K562 (cell line): ENCODE data around the gene RNF213. TPM values are rescaled to one million over a fixed set of nuclear protein-coding genes. Genes with fewer than 3 reads are reported as not detected.

Experiments used
- ATAC-seq: fragments of 200-7000 bp; cut with Tn5 transposase; 3 replicates; pipeline ENCODE4 v1.9.1; 2020; ENCODE audit warnings: moderate library complexity
- BruUV-seq: library from RNA; stranded (reverse); fragments of 400-500 nt; replicated peaks from 2 replicates; lab custom pipeline; 2021; lab: Mats Ljungman, UMichigan
- CTCF ChIA-PET: fragments of 300-600 bp; formaldehyde crosslinking; extraction: SDS; loops from one replicate; lab custom pipeline; 2021; ENCODE audit warnings: low intra/inter-chr PET ratio; lab: Yijun Ruan, JAX
- POLR2A ChIA-PET: fragments of 300-600, 350-650 bp; sonication (Branson Sonifier 250); formaldehyde crosslinking; extraction: SDS; loops from one replicate; lab custom pipeline; 2021; ENCODE audit warnings: antibody characterized with exemption, inconsistent platforms; lab: Yijun Ruan, JAX
- DNase-seq, 4 experiments: peaks; one replicate each; pipeline versions ENCODE4 v3.0.0 to v3.0.0-alpha.2; 2011 to 2018; ENCODE audit warnings: low spot score in 3 of 4, mixed read lengths in 3 of 4; ENCODE audit errors: extremely low read depth in 1 of 4
- FAIRE-seq: peaks from 2 replicates; lab custom pipeline; 2011; peaks lifted over from hg19 to GRCh38; lab: Jason Lieb, UNC
- H2AFZ ChIP-seq: 2 replicates; pipeline ENCODE4 v1.6.0; 2011; ENCODE audit warnings: low read depth, low read length, control low read depth, inconsistent platforms
- H3K27ac ChIP-seq: fragments of 200-600 bp; 3 replicates; pipeline ENCODE4 v1.8.0; 2011; ENCODE audit warnings: low read depth, mild to moderate bottlenecking, control low read depth, inconsistent platforms, low read length, moderate library complexity, mixed read lengths; ENCODE audit errors: extremely low read depth
- H3K27me3 ChIP-seq, 2 experiments: fragments of 300-600 bp in 1 of 2; 2 replicates in 1 of 2; 3 replicates in 1 of 2; pipeline versions ENCODE4 v1.6.0 to v1.8.0; 2011; ENCODE audit warnings: inconsistent platforms in 2 of 2, low read length in 2 of 2, mild to moderate bottlenecking in 1 of 2, mixed read lengths in 1 of 2, moderate library complexity in 1 of 2; ENCODE audit not compliant: control insufficient read depth in 2 of 2, insufficient read depth in 2 of 2
- H3K36me3 ChIP-seq: fragments of 300-600 bp; 3 replicates; pipeline ENCODE4 v1.8.0; 2011; ENCODE audit warnings: mild to moderate bottlenecking, low read length, inconsistent platforms; ENCODE audit not compliant: control insufficient read depth, insufficient read depth
- H3K4me1 ChIP-seq, 2 experiments: fragments of 200-600 bp in 1 of 2; replicated peaks in 1 of 2; 2 replicates in 1 of 2; 3 replicates in 1 of 2; pipeline versions ENCODE4 v1.5.1 to v1.8.0; 2011; ENCODE audit warnings: inconsistent platforms in 2 of 2, low read length in 2 of 2, mild to moderate bottlenecking in 1 of 2, mixed read lengths in 1 of 2, moderate library complexity in 1 of 2; ENCODE audit not compliant: control insufficient read depth in 2 of 2, insufficient read depth in 2 of 2
- H3K4me2 ChIP-seq: 2 replicates; pipeline ENCODE4 v1.6.1; 2011; ENCODE audit warnings: low read length, control low read depth, inconsistent platforms, mixed read lengths; ENCODE audit not compliant: insufficient read depth
- H3K4me3 ChIP-seq: fragments of 200-600 bp; sonication (generic), shearing (Covaris generic); 2 replicates; pipeline ENCODE4 v1.5.1; 2016; ENCODE audit warnings: control low read depth, inconsistent platforms
- H3K79me2 ChIP-seq: fragments of 200-600 bp; 3 replicates; pipeline ENCODE4 v1.8.0; 2011; ENCODE audit warnings: low read length, inconsistent platforms; ENCODE audit not compliant: control insufficient read depth, insufficient read depth
- H3K9ac ChIP-seq, 2 experiments: 2 replicates each; pipeline versions ENCODE4 v1.6.0 to v1.6.1; 2011; ENCODE audit warnings: low read depth in 2 of 2, low read length in 2 of 2, control low read depth in 1 of 2, inconsistent platforms in 1 of 2, mild to moderate bottlenecking in 1 of 2, mixed read lengths in 1 of 2; ENCODE audit not compliant: insufficient read depth in 1 of 2
- H3K9me1 ChIP-seq: one replicate; pipeline ENCODE4 v1.6.0; 2011; ENCODE audit warnings: inconsistent platforms, mild to moderate bottlenecking, low read length, moderate library complexity; ENCODE audit not compliant: control insufficient read depth, insufficient read depth
- H3K9me3 ChIP-seq: replicated peaks from 2 replicates; pipeline ENCODE4 v1.5.1; 2011; ENCODE audit warnings: low read depth, low read length, inconsistent platforms; ENCODE audit not compliant: control insufficient read depth, insufficient read depth
- H4K20me1 ChIP-seq: replicated peaks from 2 replicates; pipeline ENCODE4 v1.6.1; 2011; ENCODE audit warnings: low read length, inconsistent platforms, mixed read lengths; ENCODE audit not compliant: control insufficient read depth, insufficient read depth
- CBFA2T3 ChIP-seq: fragments of 450-650 bp; IDR thresholded peaks from 2 replicates; pipeline ENCODE4 v1.6.1; 2017
- CXXC5 ChIP-seq: fragments of 250-450 bp; sonication (Bioruptor Pico); IDR thresholded peaks from 2 replicates; pipeline ENCODE4 v1.8.0; 2022; ENCODE audit warnings: inconsistent platforms, mild to moderate bottlenecking, moderate library complexity
- ETV1 ChIP-seq: fragments of 450-650 bp; conservative IDR thresholded peaks from 2 replicates; pipeline ENCODE4 v1.6.1; 2016; ENCODE audit warnings: missing genetic modification characterization, control low read depth, low read depth, missing compliant biosample characterization
- ETV5 ChIP-seq: sonication (generic); formaldehyde crosslinking; IDR thresholded peaks from 2 replicates; pipeline ENCODE4 v1.4.0; 2020; ENCODE audit warnings: low read depth, mild to moderate bottlenecking, missing genetic modification reagents
- GABPB2 ChIP-seq: fragments of 250-450 bp; sonication (Bioruptor Pico); conservative IDR thresholded peaks from 2 replicates; pipeline ENCODE4 v1.5.1; 2021; ENCODE audit warnings: mild to moderate bottlenecking
- GTF2E2 ChIP-seq: fragments of 200-800 bp; sonication (Bioruptor generic); IDR thresholded peaks from 2 replicates; pipeline ENCODE4 v1.6.1; 2016; ENCODE audit warnings: missing genetic modification characterization, missing compliant biosample characterization
- KAT7 ChIP-seq: sonication (generic); formaldehyde crosslinking; IDR thresholded peaks from 2 replicates; pipeline ENCODE4 v1.8.0; 2022; ENCODE audit warnings: missing genetic modification reagents, mild to moderate bottlenecking, borderline replicate concordance
- L3MBTL2 ChIP-seq: fragments of 450-650 bp; IDR thresholded peaks from 2 replicates; pipeline ENCODE4 v1.6.1; 2016; ENCODE audit warnings: mild to moderate bottlenecking, moderate library complexity
- NFRKB ChIP-seq: fragments of 450-650 bp; IDR thresholded peaks from 2 replicates; pipeline ENCODE4 v1.6.1; 2016; ENCODE audit warnings: low read depth
- PHF8 ChIP-seq: fragments of 200-600 bp; sonication (generic); IDR thresholded peaks from 2 replicates; pipeline ENCODE4 v1.6.1; 2012; ENCODE audit warnings: mixed run types, mild to moderate bottlenecking, inconsistent platforms, low read length, moderate library complexity, borderline replicate concordance
- SMARCA4 ChIP-seq: fragments of 450-650 bp; IDR thresholded peaks from 2 replicates; pipeline ENCODE4 v1.6.1; 2016
- ZBTB11 ChIP-seq, 3 experiments: fragments of 200-800 bp in 1 of 3; fragments of 250-450 bp in 1 of 3; fragments of 450-650 bp in 1 of 3; sonication (Bioruptor Pico) in 1 of 3; sonication (Bioruptor generic) in 1 of 3; formaldehyde crosslinking in 1 of 3; IDR thresholded peaks; 2 replicates each; pipeline versions ENCODE4 v1.6.1 to v1.8.0; 2016 to 2022; ENCODE audit warnings: mild to moderate bottlenecking in 2 of 3, missing genetic modification characterization in 2 of 3, missing compliant biosample characterization in 1 of 3, moderate library complexity in 1 of 3
- ZNF395 ChIP-seq: fragments of 200-800 bp; sonication (Bioruptor generic); IDR thresholded peaks from 2 replicates; pipeline ENCODE4 v1.6.1; 2017; ENCODE audit warnings: missing genetic modification characterization, missing compliant biosample characterization
- ZNF766 ChIP-seq: fragments of 200-800 bp; sonication (Bioruptor generic); conservative IDR thresholded peaks from 2 replicates; pipeline ENCODE4 v1.6.1; 2016; ENCODE audit warnings: missing genetic modification characterization, missing compliant biosample characterization
- WGBS: fragments of 100-300 bp; shearing (Covaris generic); methylation state at CpG from one replicate; pipeline ENCODE4 v1.1.6; 2016; ENCODE audit warnings: low coverage, mixed read lengths; ENCODE audit not compliant: insufficient coverage; ENCODE audit errors: missing lambda C conversion rate; 5-methylcytosine and 5-hydroxymethylcytosine counted together
- in situ Hi-C: fragments of 300-500 bp; cut with MboI; formaldehyde crosslinking; loops from 4 replicates; pipeline ENCODE4 v1.15.0; 2018; ENCODE audit warnings: inconsistent platforms, mixed read lengths
- intact Hi-C: fragments of 100-400 bp; cut with micrococcal nuclease; formaldehyde crosslinking; loops from 2 replicates; pipeline ENCODE4 v1.14.2; 2022
- polyA plus RNA-seq, 8 experiments: library from polyadenylated mRNA; depleted of rRNA in 4 of 8; stranded (reverse) in 5 of 8; unstranded in 3 of 8; fragments of >200 nt; fragmentation: Nextera tagmentation in 2 of 8; fragmentation: Illumina TruSeq in 1 of 8; extraction: Ambion mirVana in 2 of 8; extraction: Trizol in 1 of 8; gene quantifications; 2 replicates each; pipeline versions ENCODE4 v1.2.1 to v1.2.3, GENCODE V29; 2011 to 2014; ENCODE audit warnings: inconsistent platforms in 1 of 8, missing spikeins in 1 of 8
- total RNA-seq, 7 experiments: library from RNA; depleted of rRNA in 6 of 7; stranded (reverse); fragments of >200 nt in 6 of 7; fragmentation: Illumina TruSeq in 2 of 7; extraction: Trizol in 2 of 7; gene quantifications; 2 replicates each; pipeline versions ENCODE4 v1.2.1 to v1.2.3, GENCODE V29; 2011 to 2021; ENCODE audit warnings: low replicate concordance in 1 of 7

RNF213 gene
- total and polyA plus RNA-seq, 9 of the 15 experiments (the other 6 are each of a cell fraction or from before 2014, with no cell fraction given) = 5.3 to 33.6 (median 17.9) TPM

DNA sequence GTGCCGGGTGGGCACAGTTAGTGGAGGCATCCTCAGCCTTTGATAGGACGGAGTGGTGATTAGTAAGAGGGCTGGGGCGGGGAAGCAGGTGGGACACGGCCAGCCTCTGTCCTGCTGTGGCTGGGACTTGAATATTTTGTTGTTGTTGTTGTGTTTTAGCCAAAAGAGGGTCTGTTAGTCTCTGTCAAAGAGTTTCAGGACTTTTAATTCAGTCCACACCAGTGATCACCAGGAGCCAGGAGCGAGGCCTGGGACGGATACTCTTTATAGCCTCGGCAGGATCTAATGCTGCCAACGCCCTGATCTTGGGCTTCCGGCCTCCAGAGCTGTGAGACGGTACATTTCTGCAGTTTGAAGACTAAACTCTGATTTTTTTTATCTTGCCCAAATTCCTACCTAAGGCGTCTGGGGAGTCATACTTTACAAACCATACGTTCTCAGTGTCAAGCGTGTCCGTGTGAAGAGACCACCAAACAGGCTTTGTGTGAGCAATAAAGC is 2.9 kb upstream of the RNF213 start:
- Histone ChIP-seq H3K4me2 (peak overlapping the region; percentile 67), H3K27ac (peak overlapping the region; percentile 97), H3K4me3 (no peak overlapping the region), H3K9me3 (no peaks in the 10 kb centered on the region), H3K36me3 (no peaks in the 10 kb centered on the region), H2AFZ (peak overlapping the region; percentile 54), H3K9ac (peak overlapping the region; percentile 61 to 74), H4K20me1 (no peaks in the 10 kb centered on the region), H3K79me2 (peaks cover 22% of the 10 kb centered on the region), H3K9me1 (no peaks in the 10 kb centered on the region), H3K27me3 (no peaks in the 10 kb centered on the region), H3K4me1 (peaks cover 76 to 78% of the 10 kb centered on the region in 2 experiments)
- no peak for FAIRE-seq
- 10% methylated on average over 14 of the region's 14 CpGs for WGBS
- DNase-seq = peak in 1 of 4 experiments; percentile 54
- no TSS peak for BruUV-seq
- in situ Hi-C loops = no loop called here
- CTCF ChIA-PET = no interaction called here
- POLR2A ChIA-PET = interaction anchor here (0.7 kb wide), 1 partner anchor 14 kb away, joined by 3 read pairs; no protein-coding TSS in a partner anchor
- ATAC-seq = no peak
- intact Hi-C loops = no loop called here
- TF ChIP-seq GTF2E2 (tag) (no peak), ZNF395 (CRISPR knock-in tag) (0 out of 2 replicates have a peak, but pooled peaks have one; percentile 9), ZBTB11 (CRISPR knock-in tag; IDR thresholded peaks at IDR 0.05) (peak in 1 of 3 experiments; percentile 10; a peak in 1 of 6 replicates), NFRKB (0 out of 2 replicates have a peak, but pooled peaks have one; percentile 50), SMARCA4 (peak; percentile 28; the same call in 1 of the 2 replicates), ETV1 (tag) (0 out of 2 replicates have a peak, but pooled peaks have one; percentile 21), L3MBTL2 (peak; percentile 60), ZNF766 (0 out of 2 replicates have a peak, but pooled peaks have one; percentile 42), PHF8 (0 out of 2 replicates have a peak, but pooled peaks have one; percentile 14), CXXC5 (CRISPR knock-in tag) (peak; percentile 45), GABPB2 (CRISPR knock-in tag) (no peak), CBFA2T3 (peak; percentile 52), KAT7 (CRISPR knock-in tag) (0 out of 2 replicates have a peak, but pooled peaks have one; percentile 14), ETV5 (CRISPR knock-in tag) (0 out of 2 replicates have a peak, but pooled peaks have one; percentile 22)
